ENCODE results near the gene STH.
"Not testable (repeated sequence)": the region's sequence is repeated elsewhere in the genome, so short reads cannot be mapped to it uniquely, and the experiment has no call there.

Gene STH

GRCh38 chr17:45998987-45999899 is at the start of gene STH:
TSS of gene STH (plus strand) at chr17:45999250. CDS start at chr17:45999280, 30 bp downstream.
- no peak within 1 kb of the TSS for H3K4me3 ChIP-seq (ENCODE audit: low read depth, low read length)
- no peak for DNase-seq (ENCODE audit: low read depth)

GRCh38 chr17:45949755-45950320 is 49.2 kb upstream of the STH start:
- DNase-seq (ENCODE audit: low read depth): no peak
- no peak overlapping the region for H3K4me3 ChIP-seq (ENCODE audit: low read depth, low read length)

GRCh38 chr17:45950888-45951287 is 48.2 kb upstream of the STH start:
- no peak overlapping the region for H3K4me3 ChIP-seq (ENCODE audit: low read depth, low read length)
- no peak for DNase-seq (ENCODE audit: low read depth)

GRCh38 chr17:45951403-45951802 is 47.6 kb upstream of the STH start:
- H3K4me3 ChIP-seq (ENCODE audit: low read depth, low read length): no peak overlapping the region
- DNase-seq (ENCODE audit: low read depth): no peak

- no peak for DNase-seq (ENCODE audit: low read depth)
- H3K4me3 ChIP-seq (ENCODE audit: low read depth, low read length): no peak overlapping the region
Measured at GRCh38 chr17:45951941-45952340, 47.1 kb upstream of the STH start.

GRCh38 chr17:45952814-45953320 is 46.2 kb upstream of the STH start:
- no peak for DNase-seq (ENCODE audit: low read depth)
- H3K4me3 ChIP-seq (ENCODE audit: low read depth, low read length): no peak overlapping the region

GRCh38 chr17:45953561-45953960 is 45.5 kb upstream of the STH start:
- no peak for DNase-seq (ENCODE audit: low read depth)
- H3K4me3 ChIP-seq (ENCODE audit: low read depth, low read length): no peak overlapping the region

- DNase-seq (ENCODE audit: low read depth): no peak
- no peak overlapping the region for H3K4me3 ChIP-seq (ENCODE audit: low read depth, low read length)
Measured at GRCh38 chr17:45954914-45955313, 44.1 kb upstream of the STH start.

GRCh38 chr17:45955326-45955725 is 43.7 kb upstream of the STH start:
- H3K4me3 ChIP-seq (ENCODE audit: low read depth, low read length): no peak overlapping the region
- no peak for DNase-seq (ENCODE audit: low read depth)

GRCh38 chr17:45956090-45956489 is 43.0 kb upstream of the STH start:
- H3K4me3 ChIP-seq (ENCODE audit: low read depth, low read length): no peak overlapping the region
- no peak for DNase-seq (ENCODE audit: low read depth)

- not testable (repeated sequence) for H3K4me3 ChIP-seq (ENCODE audit: low read depth, low read length); DNase-seq (ENCODE audit: low read depth)
Measured at GRCh38 chr17:45956746-45957145, 42.3 kb upstream of the STH start.

- no peak overlapping the region for H3K4me3 ChIP-seq (ENCODE audit: low read depth, low read length)
- no peak for DNase-seq (ENCODE audit: low read depth)
Measured at GRCh38 chr17:45958307-45958706, 40.7 kb upstream of the STH start.

- no peak for DNase-seq (ENCODE audit: low read depth)
- H3K4me3 ChIP-seq (ENCODE audit: low read depth, low read length): no peak overlapping the region
Measured at GRCh38 chr17:45958994-45959665, 39.9 kb upstream of the STH start.

- no peak overlapping the region for H3K4me3 ChIP-seq (ENCODE audit: low read depth, low read length)
- DNase-seq (ENCODE audit: low read depth): no peak
Measured at GRCh38 chr17:45960311-45960710, 38.7 kb upstream of the STH start.

GRCh38 chr17:45961206-45961605 is 37.8 kb upstream of the STH start:
- no peak for DNase-seq (ENCODE audit: low read depth)
- H3K4me3 ChIP-seq (ENCODE audit: low read depth, low read length): no peak overlapping the region

GRCh38 chr17:45962221-45962972 is 36.7 kb upstream of the STH start:
- H3K4me3 ChIP-seq (ENCODE audit: low read depth, low read length): no peak overlapping the region

GRCh38 chr17:45963283-45963682 is 35.8 kb upstream of the STH start:
- DNase-seq (ENCODE audit: low read depth): no peak
- H3K4me3 ChIP-seq (ENCODE audit: low read depth, low read length): no peak overlapping the region

More at GRCh38 chr17:45962221-45962972, 36.7 kb upstream of the STH start:
- no peak for DNase-seq (ENCODE audit: low read depth)

GRCh38 chr17:45963889-45964288 is 35.2 kb upstream of the STH start:
- no peak for DNase-seq (ENCODE audit: low read depth)
- no peak overlapping the region for H3K4me3 ChIP-seq (ENCODE audit: low read depth, low read length)

GRCh38 chr17:45964634-45965033 is 34.4 kb upstream of the STH start:
- no peak for DNase-seq (ENCODE audit: low read depth)
- no peak overlapping the region for H3K4me3 ChIP-seq (ENCODE audit: low read depth, low read length)

- no peak overlapping the region for H3K4me3 ChIP-seq (ENCODE audit: low read depth, low read length)
- DNase-seq (ENCODE audit: low read depth): no peak
Measured at GRCh38 chr17:45965812-45966211, 33.2 kb upstream of the STH start.

Data from skeletal muscle cell (primary cell).